ENCODE results near the gene ANGPTL2. TPM values are rescaled to one million over a fixed set of nuclear protein-coding genes. Genes with fewer than 3 reads are reported as not detected.
A peak's percentile ranks its signal among the peaks of the same experiment; 100 is the strongest.

The ANGPTL2 gene
- total and polyA plus RNA-seq, 9 of the 15 experiments (the other 6 are each of a cell fraction or from before 2014, with no cell fraction given): not detected

- no peak for TF ChIP-seq ARID3B (CRISPR knock-in tag; IDR thresholded peaks at IDR 0.05; ENCODE audit: borderline replicate concordance)
- no peak for TF ChIP-seq KLF1 (tag; IDR thresholded peaks at IDR 0.05)
- TF ChIP-seq NCOR1 (IDR thresholded peaks at IDR 0.05): peak; percentile 57; the same call in 1 of the 2 replicates
- TF ChIP-seq CHCHD3 (CRISPR knock-in tag; IDR thresholded peaks at IDR 0.05): no peak
- TF ChIP-seq ZNF609 (CRISPR knock-in tag; IDR thresholded peaks at IDR 0.05; ENCODE audit: borderline replicate concordance): no peak
- TF ChIP-seq KLF16 (IDR thresholded peaks at IDR 0.05): 0 out of 2 replicates have a peak, but pooled peaks have one; percentile 13
- no peak for TF ChIP-seq POLR3A (IDR thresholded peaks at IDR 0.05; ENCODE audit: borderline replicate concordance, extremely low read depth, insufficient read depth, insufficient read length)
- TF ChIP-seq SOX6 (IDR thresholded peaks at IDR 0.05): no peak
- TF ChIP-seq CTCF (IDR thresholded peaks at IDR 0.05 in 2 of 3, conservative IDR thresholded peaks at IDR 0.05 in 1 of 3; ENCODE audit: insufficient read depth in 2 of 3, low read depth in 1 of 3, low read length in 3 of 3): no peak
- no peak for TF ChIP-seq GATAD2B (IDR thresholded peaks at IDR 0.05; ENCODE audit: borderline replicate concordance)
- TF ChIP-seq SMARCA4 (IDR thresholded peaks at IDR 0.05): peak; percentile 63; the same call in 1 of the 2 replicates
- TF ChIP-seq HDGF (IDR thresholded peaks at IDR 0.05): no peak
- TF ChIP-seq ZBTB9 (CRISPR knock-in tag; IDR thresholded peaks at IDR 0.05): 0 out of 2 replicates have a peak, but pooled peaks have one; percentile 34
- no peak for TF ChIP-seq CEBPB (tag; IDR thresholded peaks at IDR 0.05)
- TF ChIP-seq ETV6 (IDR thresholded peaks at IDR 0.05; ENCODE audit: borderline replicate concordance in 1 of 2, low read depth in 2 of 2, low read length in 1 of 2): no peak
- no peak for TF ChIP-seq ETV6 (CRISPR knock-in tag; IDR thresholded peaks at IDR 0.05; ENCODE audit: borderline replicate concordance)
- no peak for TF ChIP-seq PCBP1 (IDR thresholded peaks at IDR 0.05; ENCODE audit: low read depth, low read length, poor library complexity, severe bottlenecking)
- no peak for TF ChIP-seq POLR3G (IDR thresholded peaks at IDR 0.05; ENCODE audit: extremely low read depth, insufficient read length, insufficient replicate concordance)
Measured at GRCh38 chr9:127129073-127129717, 6.8 kb upstream of the ANGPTL2 start (continued).

Measured in K562 (cell line).